DMS153 (cell line): Measurements from ENCODE around the gene NCAM1.

Source experiments
- DNase-seq: peaks from one replicate; lab custom pipeline; 2025; lab: John Stamatoyannopoulos, UW

NCAM1 gene

GRCh38 chr11:113251281-113251680, 290.1 kb downstream of the NCAM1 start:
- DNase-seq: no peak

GRCh38 chr11:113253406-113253805, 292.2 kb downstream of the NCAM1 start:
- DNase-seq: no peak

- DNase-seq: no peak
Measured at GRCh38 chr11:113255096-113255495, 293.9 kb downstream of the NCAM1 start.

- no peak for DNase-seq
Measured at GRCh38 chr11:113255741-113256140, 294.5 kb downstream of the NCAM1 start.

GRCh38 chr11:113256431-113257202, 295.4 kb downstream of the NCAM1 start:
- DNase-seq: no peak

GRCh38 chr11:113260096-113260425, 298.8 kb downstream of the NCAM1 start:
- no peak for DNase-seq

- DNase-seq: no peak
Measured at GRCh38 chr11:113260541-113260940, 299.3 kb downstream of the NCAM1 start.

GRCh38 chr11:113261709-113262475, 300.7 kb downstream of the NCAM1 start:
- no peak for DNase-seq

- no peak for DNase-seq
Measured at GRCh38 chr11:113262594-113262993, 301.4 kb downstream of the NCAM1 start.

GRCh38 chr11:113263458-113264259, 302.4 kb downstream of the NCAM1 start:
- DNase-seq: no peak

GRCh38 chr11:113265362-113265761, 304.1 kb downstream of the NCAM1 start:
- DNase-seq: no peak

- no peak for DNase-seq
Measured at GRCh38 chr11:113267493-113267892, 306.3 kb downstream of the NCAM1 start.

GRCh38 chr11:113269096-113269495, 307.9 kb downstream of the NCAM1 start:
- DNase-seq: no peak

- DNase-seq: no peak
Measured at GRCh38 chr11:113269636-113270035, 308.4 kb downstream of the NCAM1 start.

GRCh38 chr11:113270080-113270479, 308.9 kb downstream of the NCAM1 start:
- no peak for DNase-seq

GRCh38 chr11:113271551-113272245, 310.5 kb downstream of the NCAM1 start:
- no peak for DNase-seq

GRCh38 chr11:113272281-113272680, 311.1 kb downstream of the NCAM1 start:
- no peak for DNase-seq

GRCh38 chr11:113272927-113273615, 311.9 kb downstream of the NCAM1 start:
- DNase-seq: no peak

- no peak for DNase-seq
Measured at GRCh38 chr11:113273720-113274119, 312.5 kb downstream of the NCAM1 start.

GRCh38 chr11:113274713-113275582, 313.7 kb downstream of the NCAM1 start:
- DNase-seq: no peak
